ENCODE measurements around the gene KRT37. TPM values are rescaled to one million over a fixed set of nuclear protein-coding genes. Genes with fewer than 3 reads are reported as not detected.

The KRT37 gene
- not detected for total RNA-seq

DNA sequence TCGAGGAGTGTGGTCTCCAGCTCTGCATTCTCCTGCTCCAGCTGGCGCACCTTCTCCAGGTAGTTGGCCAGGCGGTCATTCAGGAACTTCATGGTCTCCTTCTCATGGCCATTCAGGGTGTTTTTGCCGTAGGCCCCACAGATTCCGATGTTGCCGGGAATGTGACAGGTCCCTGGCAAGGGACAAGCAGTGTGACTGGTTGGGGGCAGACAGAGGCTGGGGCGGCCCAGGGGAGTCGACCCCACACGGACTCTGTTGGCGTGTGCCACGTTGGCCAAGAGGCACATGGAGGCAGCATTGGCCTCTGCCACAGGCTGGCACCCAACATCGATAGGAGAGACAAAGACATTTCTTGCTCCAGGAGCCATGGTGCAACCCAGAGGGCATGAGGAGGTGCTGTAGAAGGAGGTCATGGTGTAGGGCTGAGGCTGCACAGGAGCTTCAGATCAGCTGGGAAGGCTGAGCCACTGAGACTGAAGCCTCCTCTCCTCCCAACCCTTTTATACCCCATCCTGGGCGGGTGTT is at the start of gene KRT37:
Gene KRT37, minus strand, starts transcription at position 475 of the 525 bp plus-strand sequence. Its CDS starts 62 bp downstream, at position 413.
- ChIA-PET POLR2A (no interaction called here), CTCF (no interaction called here)
- no peaks in the 10 kb centered on the region for H3K36me3 Mint-ChIP-seq
- H3K27me3 Mint-ChIP-seq = no peaks in the 10 kb centered on the region
- no peak within 1 kb of the TSS for H3K4me3 Mint-ChIP-seq
- no peak for DNase-seq
- H3K4me1 Mint-ChIP-seq (ENCODE audit: low read depth) = peaks cover 3% of the 10 kb centered on the region
- H3K9me3 Mint-ChIP-seq = no peaks in the 10 kb centered on the region
- no peak within 1 kb of the TSS for H3K27ac Mint-ChIP-seq
- intact Hi-C loops (cut with micrococcal nuclease) = no loop called here

DNA sequence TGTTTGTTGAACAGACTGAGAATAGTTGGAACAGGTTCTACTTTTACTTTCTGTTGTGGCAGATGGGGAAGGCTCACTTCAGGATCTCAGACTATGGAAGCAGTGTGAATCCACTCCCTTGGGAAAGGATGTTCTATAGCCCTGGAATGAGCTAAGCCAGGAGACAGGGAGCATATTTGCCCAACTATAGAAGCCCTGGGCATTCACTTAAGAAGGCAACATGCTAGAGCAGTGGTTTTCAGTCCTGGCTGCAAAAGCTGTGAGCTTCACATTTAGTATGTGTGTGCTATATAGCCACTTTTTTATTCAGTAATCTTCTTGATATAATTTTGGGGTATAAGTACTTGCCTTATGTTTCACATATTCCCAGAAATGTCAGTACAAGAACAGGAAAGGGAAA is 44.0 kb upstream of the KRT37 start:
- H3K27me3 Mint-ChIP-seq = no peaks in the 10 kb centered on the region
- no peak overlapping the region for H3K27ac Mint-ChIP-seq
- ChIA-PET POLR2A (no interaction called here), CTCF (no interaction called here)
- H3K9me3 Mint-ChIP-seq = peaks cover 10% of the 10 kb centered on the region
- no peaks in the 10 kb centered on the region for H3K36me3 Mint-ChIP-seq
- no peak overlapping the region for H3K4me3 Mint-ChIP-seq
- DNase-seq = no peak
- intact Hi-C loops (cut with micrococcal nuclease) = no loop called here
- no peaks in the 10 kb centered on the region for H3K4me1 Mint-ChIP-seq (ENCODE audit: low read depth)

- Mint-ChIP-seq H3K9me3 (peaks cover 10% of the 10 kb centered on the region), H3K4me1 (ENCODE audit: low read depth) (no peaks in the 10 kb centered on the region), H3K27ac (no peak overlapping the region), H3K36me3 (no peaks in the 10 kb centered on the region), H3K4me3 (no peak overlapping the region), H3K27me3 (no peaks in the 10 kb centered on the region)
- ChIA-PET CTCF (no interaction called here), POLR2A (no interaction called here)
- no peak for DNase-seq
- intact Hi-C loops (cut with micrococcal nuclease) = no loop called here
Observed at GRCh38 chr17:41467561-41467960, 43.2 kb upstream of the KRT37 start.

GRCh38 chr17:41466988-41467387 is 42.6 kb upstream of the KRT37 start, which contains the start of gene KRT32:
KRT32 (minus strand) TSS chr17:41467386; CDS start chr17:41467325, 61 bp downstream.
- H3K36me3 Mint-ChIP-seq = no peaks in the 10 kb centered on the region
- intact Hi-C loops (cut with micrococcal nuclease) = no loop called here
- H3K27me3 Mint-ChIP-seq = no peaks in the 10 kb centered on the region
- no peak within 1 kb of the TSS for H3K4me3 Mint-ChIP-seq
- ChIA-PET POLR2A (no interaction called here), CTCF (no interaction called here)
- no peak for DNase-seq
- no peak within 1 kb of the TSS for H3K27ac Mint-ChIP-seq
- H3K9me3 Mint-ChIP-seq = peaks cover 10% of the 10 kb centered on the region
- H3K4me1 Mint-ChIP-seq (ENCODE audit: low read depth) = no peaks in the 10 kb centered on the region

- POLR2A ChIA-PET = no interaction called here
- CTCF ChIA-PET = no interaction called here
- Mint-ChIP-seq H3K4me3 (no peak overlapping the region), H3K9me3 (peaks cover 6% of the 10 kb centered on the region), H3K27me3 (no peaks in the 10 kb centered on the region), H3K27ac (no peak overlapping the region), H3K36me3 (no peaks in the 10 kb centered on the region), H3K4me1 (ENCODE audit: low read depth) (no peaks in the 10 kb centered on the region)
- DNase-seq = no peak
- intact Hi-C loops (cut with micrococcal nuclease) = no loop called here
Observed at GRCh38 chr17:41464682-41465081, 40.3 kb upstream of the KRT37 start.

- no peak for DNase-seq
- no peak overlapping the region for H3K4me3 Mint-ChIP-seq
- no peaks in the 10 kb centered on the region for H3K36me3 Mint-ChIP-seq
- peaks cover 6% of the 10 kb centered on the region for H3K9me3 Mint-ChIP-seq
- no peaks in the 10 kb centered on the region for H3K4me1 Mint-ChIP-seq (ENCODE audit: low read depth)
- H3K27me3 Mint-ChIP-seq = no peaks in the 10 kb centered on the region
- intact Hi-C loops (cut with micrococcal nuclease) = no loop called here
- ChIA-PET POLR2A (no interaction called here), CTCF (no interaction called here)
- no peak overlapping the region for H3K27ac Mint-ChIP-seq
Observed at GRCh38 chr17:41464173-41464572, 39.8 kb upstream of the KRT37 start.

GRCh38 chr17:41463746-41464145 is 39.4 kb upstream of the KRT37 start:
- Mint-ChIP-seq H3K27me3 (no peaks in the 10 kb centered on the region), H3K9me3 (peaks cover 6% of the 10 kb centered on the region), H3K36me3 (no peaks in the 10 kb centered on the region), H3K4me1 (ENCODE audit: low read depth) (no peaks in the 10 kb centered on the region), H3K4me3 (no peak overlapping the region), H3K27ac (no peak overlapping the region)
- ChIA-PET POLR2A (no interaction called here), CTCF (no interaction called here)
- intact Hi-C loops (cut with micrococcal nuclease) = no loop called here
- no peak for DNase-seq

GRCh38 chr17:41462705-41463104 is 38.3 kb upstream of the KRT37 start:
- Mint-ChIP-seq H3K4me3 (no peak overlapping the region), H3K36me3 (no peaks in the 10 kb centered on the region), H3K27me3 (no peaks in the 10 kb centered on the region), H3K27ac (no peak overlapping the region), H3K9me3 (no peaks in the 10 kb centered on the region), H3K4me1 (ENCODE audit: low read depth) (no peaks in the 10 kb centered on the region)
- POLR2A ChIA-PET = no interaction called here
- intact Hi-C loops (cut with micrococcal nuclease) = no loop called here
- CTCF ChIA-PET = no interaction called here
- no peak for DNase-seq

DNA sequence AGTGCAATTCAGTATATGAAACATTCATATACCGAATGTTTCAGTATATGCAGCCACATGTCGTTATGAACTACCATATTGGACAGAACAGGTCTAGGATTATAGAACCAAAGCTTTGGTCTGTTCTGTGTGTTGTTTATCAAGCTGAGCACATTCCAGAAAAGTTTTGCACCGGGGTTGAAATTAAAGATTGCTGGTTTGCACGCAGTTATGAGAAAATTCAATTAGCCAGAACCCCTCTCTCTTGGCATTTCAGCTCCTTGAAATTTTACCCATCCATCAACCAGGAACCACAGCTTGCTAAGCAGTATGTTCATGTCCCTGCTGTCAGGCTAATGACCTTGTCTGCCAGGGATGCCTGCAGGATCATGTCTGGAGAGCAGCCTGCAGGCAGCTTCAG is 33.3 kb upstream of the KRT37 start:
- no peak overlapping the region for H3K27ac Mint-ChIP-seq

DNA sequence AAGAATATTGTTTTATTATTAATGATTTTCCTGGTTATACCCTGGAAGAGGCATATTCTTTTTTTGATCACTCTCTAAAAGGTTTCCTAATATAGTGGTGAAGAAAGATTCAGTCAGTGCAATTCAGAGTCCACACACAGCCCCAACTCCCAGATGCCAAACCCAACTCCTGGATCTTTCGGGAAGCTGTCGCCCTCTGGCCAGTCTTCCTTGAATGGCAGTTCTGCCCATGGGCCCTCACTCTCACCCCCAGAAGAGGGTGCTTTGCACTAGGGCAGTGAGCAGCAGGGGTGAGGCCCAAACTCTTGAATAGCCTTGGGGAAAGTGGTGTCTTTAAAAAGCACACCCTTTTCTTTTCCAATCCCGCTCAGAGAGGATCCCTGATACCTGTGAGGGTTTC is 31.8 kb upstream of the KRT37 start:
- intact Hi-C loops (cut with micrococcal nuclease) = no loop called here
- H3K27me3 Mint-ChIP-seq = no peaks in the 10 kb centered on the region
- H3K4me3 Mint-ChIP-seq = no peak overlapping the region
- H3K9me3 Mint-ChIP-seq = no peaks in the 10 kb centered on the region
- POLR2A ChIA-PET = no interaction called here
- no peak overlapping the region for H3K27ac Mint-ChIP-seq
- CTCF ChIA-PET = interaction anchor here (3.8 kb wide), 1 partner anchor 93 kb away, joined by 13 read pairs; no protein-coding TSS in a partner anchor
- H3K36me3 Mint-ChIP-seq = no peaks in the 10 kb centered on the region
- DNase-seq = no peak
- H3K4me1 Mint-ChIP-seq (ENCODE audit: low read depth) = no peaks in the 10 kb centered on the region

More for the DNA sequence above, 33.3 kb upstream of the KRT37 start:
- Mint-ChIP-seq H3K27me3 (no peaks in the 10 kb centered on the region), H3K9me3 (no peaks in the 10 kb centered on the region), H3K4me1 (ENCODE audit: low read depth) (no peaks in the 10 kb centered on the region), H3K36me3 (no peaks in the 10 kb centered on the region), H3K4me3 (no peak overlapping the region)
- ChIA-PET POLR2A (no interaction called here), CTCF (interaction anchor here (3.8 kb wide), 1 partner anchor 91 kb away, joined by 13 read pairs; no protein-coding TSS in a partner anchor)
- no peak for DNase-seq
- intact Hi-C loops (cut with micrococcal nuclease) = no loop called here

- H3K4me3 Mint-ChIP-seq = no peak overlapping the region
- no peaks in the 10 kb centered on the region for H3K27me3 Mint-ChIP-seq
- no peaks in the 10 kb centered on the region for H3K36me3 Mint-ChIP-seq
- intact Hi-C loops (cut with micrococcal nuclease) = no loop called here
- ChIA-PET POLR2A (no interaction called here), CTCF (interaction anchor here (0.6 kb wide), 1 partner anchor 17 kb away, joined by 3 read pairs; no protein-coding TSS in a partner anchor)
- H3K9me3 Mint-ChIP-seq = no peaks in the 10 kb centered on the region
- H3K4me1 Mint-ChIP-seq (ENCODE audit: low read depth) = no peaks in the 10 kb centered on the region
- no peak for DNase-seq
- no peak overlapping the region for H3K27ac Mint-ChIP-seq
Observed at GRCh38 chr17:41455236-41455635, 30.9 kb upstream of the KRT37 start.

GRCh38 chr17:41453066-41453465 is 28.7 kb upstream of the KRT37 start:
- POLR2A ChIA-PET = no interaction called here
- Mint-ChIP-seq H3K36me3 (no peaks in the 10 kb centered on the region), H3K27me3 (no peaks in the 10 kb centered on the region), H3K9me3 (no peaks in the 10 kb centered on the region), H3K27ac (no peak overlapping the region), H3K4me3 (no peak overlapping the region), H3K4me1 (ENCODE audit: low read depth) (no peaks in the 10 kb centered on the region)
- CTCF ChIA-PET = no interaction called here
- no peak for DNase-seq
- intact Hi-C loops (cut with micrococcal nuclease) = no loop called here

GRCh38 chr17:41452281-41452680 is 27.9 kb upstream of the KRT37 start:
- Mint-ChIP-seq H3K27me3 (no peaks in the 10 kb centered on the region), H3K4me3 (no peak overlapping the region), H3K36me3 (no peaks in the 10 kb centered on the region), H3K4me1 (ENCODE audit: low read depth) (no peaks in the 10 kb centered on the region), H3K27ac (no peak overlapping the region), H3K9me3 (no peaks in the 10 kb centered on the region)
- CTCF ChIA-PET = interaction anchor here (1.8 kb wide), 1 partner anchor 211 kb away, joined by 4 read pairs; no protein-coding TSS in a partner anchor
- POLR2A ChIA-PET = interaction anchor here (0.5 kb wide), 1 partner anchor 363 kb away, joined by 3 read pairs; no protein-coding TSS in a partner anchor
- intact Hi-C loops (cut with micrococcal nuclease) = no loop called here
- no peak for DNase-seq
